NCI-H1694 (cell line): ENCODE data around the gene UMOD.
"Not testable (repeated sequence)": the region's sequence is repeated elsewhere in the genome, so short reads cannot be mapped to it uniquely, and the experiment has no call there.

Experiments used
- DNase-seq: peaks from one replicate; lab custom pipeline; 2025; lab: John Stamatoyannopoulos, UW

UMOD gene

DNA sequence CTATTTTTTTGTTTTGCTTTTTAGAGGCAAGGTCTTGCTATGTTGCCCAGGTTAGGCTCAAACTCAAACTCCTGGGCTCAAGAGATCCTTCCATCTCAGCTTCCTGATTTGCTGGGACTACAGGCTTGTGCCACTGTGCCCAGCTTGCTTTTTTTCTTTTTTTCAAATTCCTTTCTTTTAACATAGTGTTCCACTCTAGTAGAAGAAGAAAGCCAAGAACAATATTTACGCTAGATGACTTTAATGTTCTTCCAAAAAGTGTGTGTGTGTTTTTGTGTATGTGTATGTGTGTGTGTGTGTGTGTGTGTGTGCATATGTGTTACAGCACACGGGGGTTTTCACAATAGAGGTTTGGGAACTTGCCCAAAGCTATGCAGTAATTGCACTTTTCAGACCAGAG, 10.7 kb upstream of the UMOD start:
- no peak for DNase-seq

DNA sequence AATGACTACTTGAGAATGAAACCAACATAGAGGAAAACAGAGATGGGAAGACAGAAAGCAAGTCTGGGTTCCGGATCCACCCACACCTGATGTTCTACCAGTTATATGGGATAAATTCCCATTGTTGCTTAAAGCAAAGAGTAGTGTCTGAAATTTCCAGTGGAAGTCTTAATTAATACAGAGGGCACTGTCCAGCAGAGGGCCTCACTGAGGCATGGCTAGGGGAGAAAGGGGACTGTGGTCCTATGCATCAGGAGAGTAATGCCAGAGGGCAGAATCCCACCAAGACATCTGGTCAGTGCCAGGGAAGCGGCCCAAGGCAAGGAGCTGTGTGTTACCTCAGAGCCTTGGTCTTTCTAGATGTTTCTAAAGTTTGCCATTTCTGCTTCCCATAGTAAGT, 7.5 kb upstream of the UMOD start:
- no peak for DNase-seq

DNA sequence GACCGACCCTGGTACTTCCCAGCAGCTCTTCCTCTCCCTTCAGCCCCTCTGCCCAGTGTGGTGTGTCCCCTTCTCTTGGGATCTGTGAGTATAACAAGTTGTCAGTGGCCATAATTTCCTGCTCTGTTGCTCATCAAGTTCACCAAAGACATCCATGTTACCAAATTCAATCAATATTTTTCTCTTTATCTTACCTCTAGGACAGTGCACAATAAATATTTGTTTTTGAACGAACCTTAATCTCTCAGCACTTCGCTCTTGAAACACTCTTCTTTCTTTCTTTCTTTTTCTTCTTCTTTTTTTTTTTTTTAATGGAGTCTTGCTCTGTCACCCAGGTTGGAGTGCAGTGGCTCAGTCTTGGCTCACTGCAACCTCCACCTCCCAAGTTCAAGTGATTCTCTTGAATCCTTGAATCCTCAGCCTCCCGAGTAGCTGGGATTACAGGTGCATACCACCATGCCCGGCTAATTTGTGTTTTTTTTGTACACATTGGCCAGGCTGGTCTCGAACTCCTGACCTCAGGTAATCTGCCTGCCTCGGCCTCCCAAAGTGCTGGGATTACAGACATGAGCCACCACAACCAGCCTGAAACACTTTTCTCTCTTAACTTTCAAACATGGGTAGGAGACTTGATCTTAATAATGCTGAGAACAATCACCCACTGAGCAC, 2.7 kb upstream of the UMOD start:
- DNase-seq: no peak

DNA sequence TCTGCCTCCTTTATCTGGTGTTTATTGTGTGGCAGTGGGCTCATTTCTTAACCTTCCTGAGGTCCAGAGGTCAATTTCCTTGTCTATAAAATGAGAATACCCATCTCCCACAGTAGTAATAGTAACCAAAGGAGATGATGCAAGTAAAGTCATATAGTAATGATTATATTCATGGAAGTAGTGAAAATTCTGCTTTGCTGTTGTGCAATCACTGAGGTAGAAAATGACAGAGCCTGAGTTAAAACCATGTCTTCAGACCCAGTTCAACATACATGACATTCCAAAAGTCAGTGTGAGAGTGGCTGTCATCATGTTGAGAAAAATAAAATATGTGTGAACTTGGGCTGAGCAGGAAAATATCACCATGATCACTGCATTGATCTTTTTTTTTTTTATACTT, 864 bp upstream of the UMOD start:
- DNase-seq: no peak

DNA sequence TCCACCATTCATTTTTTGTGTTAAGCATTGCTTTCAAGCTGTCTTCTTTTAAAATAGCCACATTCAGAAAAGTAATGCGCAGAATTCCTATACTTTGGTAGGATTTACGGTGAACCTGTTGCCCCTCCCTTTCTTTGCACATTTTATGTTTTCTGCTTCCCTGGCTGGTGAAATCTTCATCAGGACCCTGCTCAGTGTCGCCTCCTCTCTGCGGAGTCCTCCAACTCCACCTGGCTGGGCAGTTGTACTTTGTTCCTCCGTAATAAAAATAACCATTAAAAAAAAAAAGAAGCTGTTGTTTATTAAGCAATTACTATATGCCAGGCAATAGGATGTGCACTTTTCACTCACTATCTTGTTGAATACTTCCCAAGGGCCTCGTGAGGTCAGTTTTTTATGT, 2.9 kb downstream of the UMOD start:
- no peak for DNase-seq

DNA sequence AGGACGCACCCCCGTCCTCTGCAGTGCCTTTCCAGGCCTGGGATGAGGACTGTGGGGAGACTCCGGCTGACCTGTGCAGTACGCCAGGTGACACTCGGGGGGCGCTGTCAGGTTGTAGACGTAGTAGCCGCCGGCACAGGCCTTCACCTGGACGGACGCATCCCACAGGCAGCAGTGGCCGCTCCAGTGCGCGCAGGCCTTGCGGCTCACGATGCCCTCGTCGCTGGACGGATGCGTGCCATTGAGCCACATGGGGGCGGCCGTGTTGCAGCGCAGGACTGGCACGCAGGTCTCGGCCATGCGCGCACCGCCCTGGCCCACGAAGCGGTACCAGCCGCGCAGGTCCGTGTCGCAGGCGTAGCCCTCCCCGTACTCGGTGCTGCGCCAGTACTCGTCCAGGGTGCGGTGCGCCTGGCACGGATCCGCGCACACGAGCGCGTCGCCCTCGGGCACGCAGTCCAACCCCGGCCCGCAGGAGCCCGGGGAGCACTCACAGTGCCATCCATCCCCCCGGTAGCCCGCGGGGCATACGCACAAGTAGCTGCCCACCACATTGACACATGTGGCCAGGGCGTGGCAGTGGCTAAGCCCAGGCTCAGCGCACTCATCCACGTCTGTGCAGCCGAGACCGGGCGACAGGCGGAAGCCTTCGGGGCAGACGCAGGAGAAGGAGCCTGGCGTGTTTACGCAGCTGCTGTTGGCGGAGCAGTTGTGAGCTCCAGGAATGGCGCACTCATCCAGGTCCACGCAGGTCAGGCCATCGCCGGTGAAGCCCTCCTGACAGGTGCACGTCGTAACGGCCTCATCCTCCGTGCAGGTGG, 3.9 kb downstream of the UMOD start:
- DNase-seq: no peak

DNA sequence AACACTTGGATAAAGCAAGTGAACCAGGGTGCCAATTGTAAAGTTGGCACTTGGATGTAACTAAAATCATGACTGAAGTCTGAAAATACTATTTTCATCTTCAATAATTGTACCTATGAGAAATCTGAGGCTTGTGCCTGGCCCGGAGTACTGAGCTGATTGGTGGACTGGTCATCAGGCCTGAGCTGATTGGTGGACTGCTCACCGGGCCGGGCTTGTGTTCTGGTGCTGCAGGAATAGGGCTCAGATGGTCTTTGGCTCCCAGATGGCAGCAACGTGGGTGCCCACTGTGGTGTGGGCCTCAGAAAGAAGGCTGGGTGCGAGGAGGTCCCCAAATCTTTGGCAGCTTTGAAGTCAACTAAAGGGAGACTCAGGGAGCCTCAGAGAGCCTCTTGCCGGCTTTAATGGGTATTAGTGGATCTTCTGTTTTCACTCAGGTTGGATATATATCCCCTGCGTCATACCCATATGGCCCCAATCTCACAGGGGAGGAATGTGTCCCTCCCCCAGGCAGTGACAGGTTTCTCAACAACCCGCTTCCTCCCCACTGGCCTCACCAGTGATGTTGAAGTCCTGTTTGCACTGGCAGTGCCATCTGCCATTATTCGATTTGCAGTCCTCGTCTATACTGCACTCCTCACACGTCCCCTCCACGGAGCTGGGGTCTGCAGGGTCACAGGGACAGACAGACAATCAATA, 4.7 kb downstream of the UMOD start:
- no peak for DNase-seq

DNA sequence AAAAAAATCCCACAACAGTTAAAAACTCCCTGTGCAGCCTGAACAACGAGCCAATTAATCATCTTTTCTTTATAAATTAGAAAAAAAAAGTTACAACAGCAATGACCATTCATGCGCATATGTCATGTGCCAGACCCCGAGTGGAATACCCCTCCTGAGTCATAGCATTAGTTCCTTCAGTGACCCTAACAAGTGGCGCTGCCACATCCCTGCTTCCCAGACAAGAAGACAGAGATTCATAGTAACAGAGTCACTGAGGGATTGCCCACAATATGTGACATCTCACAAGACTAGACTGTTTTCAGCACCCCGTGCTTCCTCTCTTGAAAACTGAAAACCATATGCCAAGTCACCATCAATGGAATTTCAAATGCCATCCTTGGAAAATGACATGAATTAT, 7.9 kb downstream of the UMOD start:
- no peak for DNase-seq

DNA sequence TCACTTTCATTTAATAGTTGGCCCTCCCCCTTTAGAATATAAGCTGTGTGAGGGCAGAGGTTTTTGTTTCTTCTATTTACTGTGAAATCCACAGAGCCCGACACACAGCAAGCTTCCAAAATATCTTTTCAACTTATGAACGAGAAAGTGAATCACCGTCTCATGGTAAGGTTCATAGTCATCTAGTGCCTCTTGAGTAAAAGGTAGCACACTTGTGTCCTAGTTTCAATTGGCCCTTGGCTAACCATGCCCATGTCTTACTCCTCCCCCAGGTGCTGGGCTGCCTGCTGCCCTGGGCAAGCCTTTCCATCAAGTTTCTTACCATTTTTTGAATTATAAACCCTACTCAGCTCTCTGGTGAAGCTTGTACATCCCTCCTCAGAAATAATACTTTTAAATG, 12.8 kb downstream of the UMOD start:
- DNase-seq: no peak

DNA sequence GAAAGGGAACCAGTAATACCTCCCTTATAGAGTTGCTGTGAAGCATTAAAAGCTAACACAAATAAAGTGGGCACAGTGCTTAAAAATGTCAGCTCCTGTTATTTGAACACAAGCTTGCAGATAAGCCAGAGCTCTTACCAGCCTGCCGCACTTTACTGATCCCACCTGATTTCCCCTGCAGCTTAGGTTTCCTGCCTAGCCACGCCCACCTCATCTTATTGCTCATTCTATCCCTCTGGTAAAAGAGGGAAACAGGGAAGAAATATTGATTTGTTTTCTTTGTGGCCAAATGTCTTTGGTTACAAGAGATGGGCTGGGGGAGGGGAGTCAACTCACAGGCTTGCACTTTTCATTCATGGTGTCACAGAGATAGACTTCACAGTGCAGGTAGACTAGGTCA, 15.6 kb downstream of the UMOD start:
- no peak for DNase-seq

DNA sequence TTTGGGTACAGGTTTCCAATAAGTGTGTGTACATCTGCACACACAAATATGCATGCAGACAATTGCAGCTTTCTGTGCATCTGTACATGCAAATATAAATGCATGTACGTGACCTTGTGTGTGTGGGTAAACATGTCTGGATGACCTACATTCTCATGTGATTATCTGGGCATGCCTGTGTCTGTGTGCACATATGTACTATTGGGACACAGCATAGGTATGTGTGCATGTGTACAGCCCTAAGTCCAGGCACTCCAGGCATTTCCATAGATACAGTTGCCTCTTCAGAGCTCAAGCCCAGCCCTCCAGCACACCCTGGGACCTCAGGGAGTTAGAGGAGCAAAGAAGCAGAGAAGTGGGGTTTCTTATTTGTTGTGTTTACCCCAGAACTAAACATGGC, 18.1 kb downstream of the UMOD start:
- no peak for DNase-seq

DNA sequence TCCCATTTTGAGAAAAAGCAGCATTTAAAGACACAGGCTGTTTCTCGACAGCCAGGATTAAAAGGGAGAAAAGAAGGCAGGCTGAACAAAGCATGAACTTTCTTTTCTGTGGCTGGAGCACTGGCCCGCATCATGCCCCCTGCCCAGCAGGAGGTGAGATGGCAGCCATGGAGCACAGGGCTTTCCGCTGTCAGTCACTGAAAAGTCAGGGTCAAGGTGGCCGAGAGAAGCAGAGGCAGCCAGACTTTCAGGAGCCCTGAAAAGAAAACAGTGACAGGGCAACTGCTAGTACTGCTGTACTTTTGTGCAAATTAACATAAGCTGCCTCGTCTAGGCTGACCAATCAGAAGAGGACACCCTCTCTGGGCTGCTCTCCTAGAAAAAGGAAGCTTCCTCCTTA, 19.4 kb downstream of the UMOD start:
- no peak for DNase-seq

DNA sequence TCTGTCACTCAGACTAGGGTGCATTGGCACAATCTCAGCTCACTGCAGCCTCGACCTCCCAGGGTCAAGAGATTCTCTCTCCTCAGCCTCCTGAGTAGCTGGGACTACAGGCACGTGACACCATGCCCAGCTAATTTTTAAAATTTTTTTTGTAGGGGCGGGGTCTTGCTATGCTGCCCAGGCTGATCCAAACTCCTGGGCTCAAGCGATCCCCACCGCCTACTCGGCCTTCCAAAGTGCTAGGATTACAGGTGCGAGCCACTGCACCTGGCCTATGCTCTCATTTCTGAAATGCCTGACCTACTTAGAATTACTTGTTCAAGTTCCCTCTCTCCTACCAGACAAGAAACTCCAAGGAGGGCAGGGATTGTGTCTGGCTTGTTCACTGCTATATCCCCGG, 20.1 kb downstream of the UMOD start:
- DNase-seq: no peak

DNA sequence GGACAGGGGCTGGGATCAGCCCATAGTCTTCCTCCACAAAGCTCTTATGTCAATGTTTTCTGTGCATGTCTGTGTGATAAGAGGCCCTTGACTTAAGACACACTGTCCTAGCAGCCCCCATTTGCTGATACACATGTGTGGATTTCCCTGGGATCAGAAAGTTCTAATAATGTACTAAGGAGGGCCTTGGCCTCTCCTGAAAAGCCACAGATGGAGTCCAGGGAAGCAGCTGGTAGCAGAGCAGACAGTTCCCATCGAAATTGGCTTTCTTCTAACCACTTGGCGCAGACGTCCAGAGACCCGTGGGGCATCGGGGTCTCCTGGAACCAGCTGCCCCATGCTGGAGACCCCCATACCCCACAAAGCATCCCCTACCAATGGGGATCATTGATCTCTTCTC, 20.9 kb downstream of the UMOD start:
- no peak for DNase-seq

DNA sequence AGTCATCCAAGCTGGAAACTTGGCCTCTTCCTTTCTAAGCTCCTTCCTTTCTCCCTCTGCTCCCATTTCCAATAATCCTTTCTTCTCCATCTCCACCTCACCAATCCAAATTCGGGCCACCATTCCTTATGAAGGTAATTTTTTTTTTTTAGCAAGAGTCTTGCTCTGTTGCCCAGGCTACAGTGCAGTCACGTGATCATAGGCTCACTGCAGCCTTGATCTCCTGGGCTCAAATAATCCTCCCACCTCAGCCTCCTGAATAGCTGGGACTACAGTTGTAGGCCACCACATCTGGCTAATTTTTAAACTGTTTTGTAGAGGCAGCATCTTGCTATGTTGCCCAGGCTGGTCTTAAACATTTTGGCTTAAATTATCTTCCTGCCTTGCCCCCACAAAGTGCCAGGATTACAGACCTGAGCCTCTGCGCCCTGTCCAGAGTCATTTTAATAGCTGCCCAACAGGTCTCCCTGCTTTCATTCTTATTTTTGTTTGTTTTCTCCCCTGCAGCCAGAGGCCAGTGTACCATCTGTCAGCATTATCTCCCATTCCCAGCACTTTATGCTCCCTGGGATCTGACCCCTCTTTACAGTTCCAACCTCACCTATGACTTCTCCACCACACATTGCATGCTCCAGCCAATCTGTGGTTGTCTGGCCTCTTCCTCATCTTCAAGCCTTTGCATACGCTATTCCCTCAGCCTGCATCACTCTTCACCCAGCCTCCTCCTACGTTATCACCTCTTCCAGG, 22.9 kb downstream of the UMOD start:
- no peak for DNase-seq

DNA sequence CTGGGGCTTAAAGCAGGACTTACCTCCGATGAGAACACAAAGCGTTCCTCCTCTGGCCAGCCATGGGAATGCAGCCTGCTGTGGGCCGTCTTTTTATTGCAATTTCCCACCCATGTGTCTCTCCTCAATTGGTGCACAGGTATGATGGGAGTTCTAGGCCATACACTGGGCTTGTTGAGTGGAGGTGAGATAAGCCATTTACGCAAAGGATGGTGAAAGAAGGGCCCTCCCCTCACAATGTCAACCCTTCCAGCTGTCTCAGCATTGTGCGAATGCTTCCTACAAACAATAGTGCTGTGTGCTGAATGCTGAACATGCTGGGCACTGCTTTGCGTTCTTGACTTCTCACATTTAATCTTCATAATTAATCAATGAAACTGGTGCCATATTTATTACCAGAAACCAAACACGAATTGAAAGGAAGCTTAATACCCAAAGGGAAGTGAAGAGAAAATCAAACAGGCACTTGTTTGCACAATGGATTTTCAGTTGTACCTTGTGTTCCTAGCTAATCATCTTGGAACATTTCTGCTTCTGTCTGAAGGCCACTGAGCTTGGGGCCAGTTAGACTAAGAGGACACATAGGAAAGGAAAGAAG, 25.0 kb downstream of the UMOD start, which contains the start of gene GP2:
Gene GP2, minus strand, starts transcription at position 70 of the 598 bp plus-strand sequence. CDS start 1,082 bp downstream, outside the sequence.
- no peak for DNase-seq

DNA sequence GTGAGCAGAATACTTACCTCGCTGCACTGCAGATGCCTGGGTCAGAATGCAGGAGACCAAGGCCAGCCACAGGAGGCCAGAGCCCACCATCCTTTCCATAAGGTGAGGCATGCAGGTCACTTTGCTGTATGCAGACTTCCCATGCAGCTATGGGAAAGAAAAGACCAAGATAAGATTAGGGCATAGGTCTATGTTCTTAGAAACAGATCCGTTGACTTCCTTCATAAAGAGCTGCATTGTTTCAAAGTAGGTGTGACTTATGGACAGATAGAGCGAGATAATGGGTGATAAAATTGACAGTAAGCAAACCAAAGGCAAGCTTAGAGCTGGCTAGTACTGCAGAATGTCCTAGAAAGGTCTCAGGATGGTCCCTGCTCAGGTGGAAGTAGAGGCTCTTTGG, 26.2 kb downstream of the UMOD start:
- no peak for DNase-seq

DNA sequence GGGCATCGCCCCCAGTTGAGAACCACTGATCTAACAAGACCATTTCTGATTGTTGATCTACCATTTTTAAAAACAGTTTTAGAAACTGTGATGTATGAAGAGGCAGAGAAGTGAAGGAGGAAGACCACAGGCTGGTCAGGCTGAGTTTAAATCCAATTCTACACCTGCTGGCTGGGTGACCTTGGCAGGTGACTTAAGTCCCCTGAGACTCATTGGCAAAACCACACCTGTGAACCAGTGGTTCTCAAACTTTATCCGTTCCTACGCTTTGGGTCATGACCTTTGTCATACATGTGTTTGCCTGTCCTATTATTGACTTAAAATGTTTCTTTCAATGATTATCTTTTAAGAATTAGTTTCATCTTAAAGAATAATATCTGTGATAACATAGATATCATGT, 27.5 kb downstream of the UMOD start:
- no peak for DNase-seq

DNA sequence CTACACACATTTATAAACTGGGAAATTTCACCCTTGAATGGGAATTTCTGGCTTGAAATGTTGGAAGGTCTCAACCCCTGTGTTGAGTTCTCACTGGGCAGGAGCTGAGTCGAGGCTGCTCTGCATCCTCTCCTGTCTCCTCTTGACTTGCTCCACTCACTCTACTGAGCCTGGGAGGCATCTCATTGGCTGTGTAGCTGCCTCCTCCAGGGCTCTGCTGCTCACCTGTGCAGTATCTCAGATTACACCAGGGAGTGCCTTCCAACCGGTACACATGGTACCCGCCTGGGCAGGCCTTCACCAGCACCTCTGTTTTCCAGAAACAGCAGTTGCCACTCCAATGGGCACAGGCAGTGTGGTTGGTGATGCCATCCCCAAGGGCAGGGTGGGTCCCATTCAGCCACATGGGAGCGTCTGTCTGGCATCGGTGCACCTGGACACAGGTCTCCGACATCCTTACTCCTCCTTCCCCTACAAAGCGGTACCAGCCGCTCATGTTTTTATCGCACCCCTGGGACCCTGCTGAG, 28.9 kb downstream of the UMOD start:
- DNase-seq: no peak

DNA sequence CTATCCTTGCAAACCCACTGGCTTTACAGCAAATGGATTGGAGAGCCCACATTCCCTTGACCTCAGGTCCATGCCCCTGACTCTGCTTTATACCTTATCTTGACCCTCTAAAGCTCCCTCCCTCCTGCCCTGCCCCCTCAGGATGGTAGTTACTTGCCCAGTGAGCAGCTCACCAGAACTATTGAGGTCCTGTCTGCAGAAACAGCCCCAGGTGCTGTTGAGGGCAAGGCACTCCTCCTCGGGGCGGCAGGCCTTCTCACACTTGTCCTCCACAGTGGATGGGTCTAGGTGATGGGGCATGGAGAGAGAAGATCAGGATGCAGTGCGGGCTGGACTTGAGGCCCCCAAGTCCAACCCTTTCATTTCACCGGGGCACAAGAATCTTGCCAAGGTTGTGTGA, 29.8 kb downstream of the UMOD start:
- no peak for DNase-seq

DNA sequence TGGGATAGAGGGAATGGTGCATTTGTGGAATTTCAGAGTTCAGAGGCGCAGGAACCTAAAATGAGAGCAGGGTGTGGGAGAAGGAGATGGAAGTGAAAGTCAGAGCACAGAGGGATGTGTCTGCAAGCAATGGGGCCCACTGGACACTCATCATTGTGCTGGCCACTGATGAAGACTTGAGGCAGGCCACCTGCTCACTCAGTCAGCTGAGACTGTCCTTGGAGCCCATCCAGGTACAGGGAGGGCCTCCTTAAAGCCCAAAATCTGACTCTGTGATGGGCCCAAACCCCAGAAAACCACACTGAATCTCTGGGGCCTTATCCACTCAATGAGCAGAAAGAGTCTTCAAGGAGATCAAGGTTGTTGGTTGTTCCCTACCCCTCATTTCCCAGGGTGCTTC, 30.8 kb downstream of the UMOD start:
- no peak for DNase-seq

DNA sequence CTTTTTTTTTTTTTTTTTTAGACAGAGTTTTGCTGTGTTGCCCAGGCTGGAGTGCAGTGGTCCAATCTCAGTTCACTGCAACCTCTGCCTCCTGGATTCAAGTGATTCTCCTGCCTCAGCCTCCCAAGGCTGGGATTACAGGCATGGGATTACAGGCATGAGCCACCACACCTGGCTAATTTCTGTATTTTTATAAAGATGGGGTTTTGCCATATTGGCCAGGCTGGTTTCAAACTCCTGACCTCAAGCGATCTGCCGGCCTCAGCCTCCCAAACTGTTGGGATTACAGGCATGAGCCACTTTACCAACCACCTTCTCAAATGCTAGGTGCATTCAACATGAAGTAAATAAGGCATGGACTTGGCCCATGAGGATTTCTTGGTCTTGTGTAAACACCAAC, 31.5 kb downstream of the UMOD start:
- not testable (repeated sequence) for DNase-seq
